HTERT RPE-1 (cell line): ENCODE measurements around the gene TRABD2B.

Experiments used
- in situ Hi-C: fragments of 300-500 bp; cut with MboI; formaldehyde crosslinking; loops from 4 replicates; pipeline ENCODE4 v1.14.3; 2020; ENCODE audit warnings: low sequenced_read_pairs

The TRABD2B gene

DNA sequence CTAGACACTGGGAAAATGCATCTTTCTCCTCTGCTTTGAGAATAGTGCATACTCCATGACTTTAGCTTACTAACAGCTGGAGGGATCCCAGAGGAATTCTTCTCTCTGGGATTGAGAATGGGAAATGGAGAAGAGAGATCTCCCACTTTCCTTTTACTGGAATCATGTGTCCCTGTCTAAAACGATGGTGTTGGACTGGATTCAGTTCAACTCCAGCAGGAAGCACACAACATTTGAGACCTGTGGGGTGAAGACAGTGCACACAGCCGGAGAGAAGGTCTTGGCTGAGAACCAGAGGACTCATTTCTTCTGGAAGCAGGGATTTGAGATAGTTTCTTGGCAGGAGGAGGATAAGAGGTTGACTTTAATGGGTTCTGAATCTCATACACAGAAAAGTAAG, 58.7 kb downstream of the TRABD2B start:
- in situ Hi-C loops: no loop called here

DNA sequence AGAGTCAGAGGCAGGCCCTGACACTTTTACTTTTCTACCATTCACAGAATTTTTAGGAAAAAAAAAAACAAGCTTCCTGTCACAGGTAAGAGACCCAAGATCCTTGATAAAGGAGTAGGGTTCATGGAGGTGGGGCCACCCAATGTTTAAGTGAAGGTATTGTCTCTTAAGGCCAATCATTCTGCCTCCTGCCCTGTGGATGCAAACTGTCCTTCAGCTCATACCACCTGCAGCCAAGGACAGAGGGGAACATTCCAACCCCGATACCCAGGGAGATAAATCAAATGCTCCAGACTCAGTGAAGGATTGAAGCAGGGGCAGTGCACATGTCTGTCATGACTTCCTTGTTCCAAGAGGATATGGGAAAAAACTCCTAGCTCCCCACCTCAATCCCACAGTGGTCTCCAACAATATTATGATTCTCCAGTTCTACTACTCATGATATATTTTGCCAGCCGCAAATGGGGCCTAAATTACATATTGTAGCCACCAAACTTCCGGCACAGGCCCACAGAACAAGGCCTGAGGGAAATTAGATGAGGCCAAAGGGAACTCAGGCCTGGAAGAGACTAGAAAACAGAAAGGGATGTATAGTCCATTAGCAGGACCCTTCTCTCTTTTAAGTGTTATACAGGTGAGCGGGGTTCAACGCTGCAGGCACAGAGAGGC, 59.5 kb downstream of the TRABD2B start:
- in situ Hi-C loops: no loop called here

DNA sequence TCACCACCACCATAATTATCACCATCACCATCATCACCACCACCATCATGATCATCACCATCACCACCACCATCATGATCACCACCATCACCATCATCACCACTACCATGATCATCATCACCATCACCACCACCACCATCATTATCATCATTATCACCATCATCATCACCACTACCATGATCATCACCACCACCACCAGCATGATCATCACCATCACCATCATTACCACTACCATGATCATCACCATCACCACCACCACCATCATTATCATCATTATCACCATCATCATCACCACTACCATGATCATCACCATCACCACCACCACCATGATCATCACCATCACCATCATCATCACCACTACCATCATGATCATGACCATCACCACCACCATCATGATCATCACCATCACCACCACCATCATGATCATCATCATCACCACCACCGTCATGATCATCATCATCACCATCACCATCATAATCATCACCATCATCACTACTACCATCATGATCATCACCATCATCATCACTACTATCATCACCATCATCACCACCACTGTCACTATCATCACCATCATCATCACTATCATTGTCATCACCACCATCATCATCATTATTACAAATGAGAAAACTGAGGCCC, 60.2 kb downstream of the TRABD2B start:
- in situ Hi-C loops: no loop called here

DNA sequence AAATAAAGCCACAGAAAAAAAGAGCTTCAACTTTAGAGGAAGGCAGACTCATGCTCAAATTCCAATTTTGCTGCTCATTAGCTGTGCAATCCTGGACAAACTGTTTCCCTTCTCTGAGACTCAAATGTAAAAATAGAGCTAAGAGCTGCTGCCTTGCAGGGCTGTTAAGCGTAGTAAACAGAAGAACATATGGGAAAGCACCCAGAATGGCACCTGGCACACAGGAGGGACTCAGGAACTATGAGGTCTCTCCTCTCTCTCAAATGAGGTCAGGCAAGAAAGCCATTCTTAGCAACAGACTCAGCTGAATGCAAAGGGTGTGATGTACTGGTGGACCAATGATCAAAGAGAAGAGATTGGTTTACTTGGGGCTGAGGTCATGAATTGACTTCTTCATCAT, 61.3 kb downstream of the TRABD2B start:
- in situ Hi-C loops: no loop called here

DNA sequence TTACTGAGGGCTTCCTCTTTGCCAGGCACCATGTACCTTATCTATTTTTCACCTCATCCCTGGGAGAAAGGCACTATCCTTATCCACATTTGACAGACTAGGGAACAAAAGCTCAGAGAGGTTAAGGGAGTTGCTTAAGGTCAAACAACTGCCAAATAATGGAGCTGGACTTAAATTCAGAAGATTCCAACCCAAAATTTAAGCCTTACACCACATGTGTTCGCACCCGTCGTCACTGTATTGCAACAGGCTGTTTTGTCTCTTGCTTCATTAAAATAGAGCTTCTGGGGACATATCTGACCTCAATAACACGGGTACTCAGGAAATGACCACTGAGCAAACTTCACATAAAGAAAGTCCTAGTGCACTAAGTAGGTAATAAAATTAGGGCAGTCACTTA, 62.0 kb downstream of the TRABD2B start:
- in situ Hi-C loops: no loop called here

DNA sequence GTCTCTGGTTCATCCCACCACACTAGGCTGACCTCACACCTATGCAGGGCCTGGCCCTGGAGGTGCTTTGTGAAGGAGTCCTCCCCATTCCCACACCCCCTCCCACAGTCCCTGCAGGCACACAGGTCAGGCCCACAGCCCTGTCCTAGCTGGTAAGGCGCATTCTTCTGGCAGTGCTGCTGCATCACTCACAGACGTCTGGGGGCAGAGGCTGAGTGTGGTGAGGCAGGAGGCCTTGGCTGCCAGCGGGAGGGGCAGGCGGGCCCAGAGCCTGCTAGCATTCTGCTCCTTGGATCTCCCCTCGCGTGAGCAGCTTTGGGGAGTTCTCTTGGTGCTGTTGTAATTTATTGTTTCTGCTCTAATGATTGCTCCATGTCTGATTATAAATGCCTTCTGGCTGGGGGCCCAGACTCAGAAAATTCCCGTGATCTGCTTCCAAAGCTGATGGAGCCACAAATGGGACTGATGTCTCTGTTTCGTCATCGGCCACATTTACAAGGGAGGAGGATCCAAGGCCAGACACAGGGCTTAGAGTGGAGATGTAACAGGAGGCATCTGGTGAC, 62.9 kb downstream of the TRABD2B start:
- in situ Hi-C loops: no loop called here

DNA sequence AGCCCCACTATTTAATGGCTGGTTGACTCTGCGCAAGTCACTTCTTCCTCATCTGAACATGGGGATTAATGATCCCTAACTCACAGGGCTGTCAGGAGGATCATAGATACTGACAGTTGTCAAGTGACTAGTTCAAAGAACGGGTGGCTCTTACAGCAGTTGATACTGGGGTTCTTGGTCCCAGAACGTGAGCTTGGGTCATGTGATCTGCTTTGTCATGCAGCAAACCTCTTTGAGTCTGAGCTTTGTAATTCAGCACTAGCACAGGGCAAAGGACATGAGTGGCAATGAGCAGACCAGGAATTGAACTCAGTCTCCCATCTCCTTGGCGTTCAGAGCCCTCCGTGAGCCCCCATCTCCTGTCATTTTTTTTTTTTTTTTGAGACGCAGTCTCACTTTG, 64.4 kb downstream of the TRABD2B start:
- in situ Hi-C loops: no loop called here

DNA sequence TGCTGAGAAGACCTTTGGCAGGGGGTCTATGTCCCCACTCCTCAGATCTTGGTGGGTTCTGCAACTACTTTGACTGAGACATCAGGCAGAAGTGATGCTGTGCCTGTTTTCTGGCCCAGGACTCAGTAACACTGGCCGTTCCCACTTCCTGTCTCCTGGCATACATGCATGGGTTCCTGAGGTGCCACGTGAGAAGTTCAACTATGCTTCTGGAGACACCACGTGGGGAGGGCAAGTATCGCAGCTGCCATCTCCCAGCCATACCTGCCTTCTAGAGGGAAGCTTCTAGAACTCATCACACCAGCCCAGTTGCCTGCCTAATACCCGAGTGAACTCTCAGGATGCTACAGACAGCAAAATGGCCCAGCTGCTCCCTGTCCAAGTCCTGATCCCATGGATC, 65.8 kb downstream of the TRABD2B start:
- in situ Hi-C loops: no loop called here

DNA sequence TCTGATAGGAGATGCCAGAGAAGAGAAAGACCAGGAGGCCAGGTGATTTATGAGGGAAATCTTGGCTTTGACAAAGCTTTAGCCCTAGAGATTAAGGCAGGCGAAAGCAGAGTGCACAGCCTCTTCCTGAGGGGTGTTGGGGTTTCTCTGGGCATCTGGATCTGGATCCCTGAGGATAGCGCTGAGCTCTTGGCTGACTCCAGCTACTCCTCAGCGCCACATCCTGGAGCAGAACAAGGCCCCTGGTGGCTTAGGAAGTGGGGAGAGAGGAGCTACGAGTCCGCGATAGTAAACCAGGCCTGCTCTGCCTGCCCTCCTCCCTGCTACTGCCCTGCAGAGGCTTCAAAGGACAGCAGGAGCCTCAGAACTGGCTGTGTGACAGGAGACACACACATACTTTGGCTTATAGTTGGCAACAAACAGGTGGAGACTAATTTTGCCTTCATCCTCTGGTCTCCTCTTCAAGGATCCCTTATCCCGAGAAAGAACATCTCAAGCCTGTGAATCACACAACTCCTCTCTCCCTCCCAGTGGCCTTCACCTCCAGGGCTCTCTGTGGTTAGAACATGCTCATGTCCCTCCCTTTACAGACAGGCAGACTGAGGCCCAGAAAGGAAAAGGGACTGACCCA, 66.9 kb downstream of the TRABD2B start:
- in situ Hi-C loops: no loop called here

DNA sequence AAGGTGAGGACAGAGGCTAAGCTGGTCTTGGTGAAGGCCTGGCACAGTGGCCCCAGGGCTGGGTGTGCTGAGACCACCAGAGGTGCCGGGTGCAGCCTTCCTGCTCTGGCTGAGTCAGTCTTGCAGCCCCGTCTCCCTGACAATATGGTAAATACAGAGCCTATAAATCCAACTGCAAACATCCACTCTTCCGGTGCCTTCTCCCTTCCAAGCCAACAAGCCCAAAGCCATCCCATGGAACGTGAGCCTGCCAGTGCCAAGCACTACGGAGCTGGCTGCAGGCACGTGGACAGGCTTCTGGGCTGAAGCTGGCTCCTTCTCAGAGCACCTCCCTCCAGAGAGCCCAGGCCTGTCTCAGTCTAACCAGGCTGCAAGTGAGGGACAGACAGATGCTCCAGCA, 70.0 kb downstream of the TRABD2B start:
- in situ Hi-C loops: no loop called here

DNA sequence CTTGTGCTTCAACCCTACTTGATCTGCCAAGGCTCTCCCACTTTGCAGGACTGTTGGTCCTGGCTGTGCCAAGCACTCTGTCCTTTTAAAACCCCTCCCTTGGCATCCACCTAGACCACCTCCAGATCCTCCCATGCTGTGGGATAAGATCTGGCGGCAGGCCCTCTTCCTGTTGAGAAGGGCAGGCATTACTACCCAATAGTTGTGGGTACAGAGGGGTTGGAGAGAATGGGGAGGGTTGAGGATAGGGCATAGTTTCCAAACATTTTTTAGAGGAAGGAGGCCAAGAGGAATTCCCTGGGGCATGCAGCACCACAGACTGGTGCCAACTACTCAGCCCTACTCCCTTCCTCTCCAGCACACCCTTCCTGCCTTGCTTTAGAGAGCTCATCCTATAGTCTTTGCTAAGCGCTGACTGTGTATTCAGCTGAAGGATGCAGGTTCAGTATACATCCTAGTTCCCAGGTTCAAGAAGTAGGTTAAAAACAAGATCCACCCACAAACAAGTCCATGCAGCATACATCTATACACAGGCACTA, 70.7 kb downstream of the TRABD2B start:
- in situ Hi-C loops: no loop called here

DNA sequence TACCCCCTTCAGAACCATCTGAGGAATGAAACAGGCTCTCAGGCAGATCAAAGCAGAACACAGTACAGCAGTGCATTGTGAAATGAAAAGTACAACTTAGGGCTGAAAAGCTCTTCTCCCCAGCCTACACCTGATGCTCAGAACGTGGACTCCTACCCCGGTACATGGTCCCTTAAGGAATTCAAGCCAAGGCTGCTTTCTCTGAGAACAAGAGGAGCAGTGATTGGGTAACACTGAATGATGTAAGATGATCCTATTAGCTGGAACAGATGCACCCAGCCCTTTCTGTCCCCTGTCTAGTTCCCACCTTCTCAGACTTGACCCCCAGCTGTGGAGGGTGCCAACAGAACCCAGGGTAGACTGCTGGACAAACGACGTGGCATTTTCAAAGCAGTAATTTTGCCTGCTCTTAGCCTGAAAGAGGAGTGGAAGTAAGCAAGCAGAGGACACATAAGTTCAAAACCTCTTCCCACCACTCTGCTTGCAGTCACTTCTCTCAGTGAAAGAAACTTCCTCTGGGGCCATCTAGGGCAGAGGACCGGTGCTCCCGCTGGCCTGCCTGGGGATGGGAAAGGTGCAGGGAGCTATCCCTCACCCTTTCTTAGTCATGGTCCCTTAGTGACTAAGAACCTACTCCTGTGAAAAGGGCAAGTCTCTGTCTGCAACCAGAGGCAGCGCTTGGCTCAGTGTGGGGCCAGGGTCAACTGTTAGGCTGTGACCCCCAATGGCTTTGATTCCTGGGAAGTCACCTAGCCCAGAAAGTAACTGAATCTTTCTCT, 72.7 kb downstream of the TRABD2B start:
- in situ Hi-C loops: no loop called here

DNA sequence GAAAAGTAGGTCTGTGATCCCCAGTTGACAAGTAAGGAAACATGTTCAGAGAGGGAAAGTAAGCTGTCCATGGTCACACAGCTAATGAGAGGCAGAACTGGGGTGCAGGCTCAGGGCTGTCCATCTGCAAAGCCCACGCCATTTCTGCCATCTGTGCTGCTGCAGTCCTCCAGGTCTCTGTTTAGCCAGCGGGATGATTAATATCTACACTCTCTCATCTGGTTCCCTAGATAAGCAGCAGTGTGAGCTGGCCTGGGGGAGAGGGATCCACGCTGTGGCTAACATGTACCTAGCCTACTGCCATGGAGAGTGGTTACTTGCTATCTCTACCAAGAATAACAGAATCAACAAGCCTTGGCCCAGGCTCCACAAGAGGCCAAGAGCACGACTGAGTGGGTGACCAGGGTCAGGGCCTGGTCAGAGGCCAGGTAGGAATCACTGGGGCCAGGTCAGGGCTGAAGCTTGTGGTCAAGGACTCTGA, 75.2 kb downstream of the TRABD2B start:
- in situ Hi-C loops: no loop called here

DNA sequence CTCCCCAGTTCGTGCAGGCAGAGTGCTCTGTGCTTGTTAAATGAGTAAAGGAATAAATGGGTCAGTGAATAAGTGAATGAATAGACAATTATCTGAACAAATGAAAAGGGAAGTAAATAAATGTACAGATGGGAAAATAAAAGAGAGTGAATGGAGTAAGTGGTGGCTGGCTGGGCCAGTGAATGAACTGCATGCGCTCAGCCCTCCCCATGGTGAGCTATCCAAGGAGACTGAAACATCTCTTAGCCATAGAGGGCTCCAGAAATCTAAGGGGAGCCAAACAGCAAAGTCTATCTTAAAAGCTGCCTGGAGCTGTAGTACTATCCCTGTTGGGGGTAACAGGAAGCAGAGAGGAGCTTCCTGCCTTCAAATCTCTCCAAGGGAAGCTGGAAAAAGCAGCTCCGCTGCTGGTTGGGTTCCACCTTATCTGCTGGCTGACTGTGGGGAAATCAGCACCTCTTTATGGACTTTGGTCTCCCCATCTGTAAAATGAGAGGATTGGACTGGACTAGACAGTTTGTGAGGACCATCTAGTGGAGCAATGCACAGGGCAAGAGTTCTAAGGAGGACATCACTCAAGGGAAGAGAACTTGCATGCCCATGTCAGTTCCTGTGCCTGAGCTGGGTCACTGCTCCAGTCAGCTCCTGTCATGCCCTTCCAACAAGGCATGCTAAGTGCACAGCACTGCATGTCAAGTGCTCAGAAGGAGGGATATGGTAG, 77.9 kb downstream of the TRABD2B start:
- in situ Hi-C loops: no loop called here

DNA sequence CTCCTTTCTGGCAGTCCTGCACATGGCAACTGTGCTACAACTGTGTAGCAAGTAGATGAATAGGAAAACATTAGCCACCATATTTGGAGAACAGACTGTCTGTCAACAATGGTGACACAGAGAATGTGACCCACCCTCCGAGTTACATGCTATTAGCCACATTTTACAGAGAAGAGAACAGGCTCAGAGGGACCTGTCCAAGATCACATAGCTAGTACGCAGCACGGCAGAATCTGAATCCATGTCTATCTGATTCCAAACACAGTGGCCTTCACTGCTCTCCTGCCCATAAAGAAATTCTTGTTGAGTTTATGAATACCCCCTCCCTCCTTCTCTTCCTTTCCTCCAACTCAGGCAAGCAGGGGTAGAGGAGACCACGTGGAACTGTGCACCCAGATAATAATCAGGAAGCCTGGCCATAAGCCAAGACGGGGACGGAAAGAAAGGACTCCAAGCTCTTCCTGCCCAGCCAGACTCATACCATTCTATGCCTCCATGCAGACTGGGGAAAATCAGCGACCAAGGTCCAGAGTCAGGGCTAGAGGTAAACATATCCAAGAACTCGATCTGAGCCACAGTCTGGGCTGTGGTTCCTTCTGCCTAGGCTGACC, 78.8 kb downstream of the TRABD2B start:
- in situ Hi-C loops: no loop called here

DNA sequence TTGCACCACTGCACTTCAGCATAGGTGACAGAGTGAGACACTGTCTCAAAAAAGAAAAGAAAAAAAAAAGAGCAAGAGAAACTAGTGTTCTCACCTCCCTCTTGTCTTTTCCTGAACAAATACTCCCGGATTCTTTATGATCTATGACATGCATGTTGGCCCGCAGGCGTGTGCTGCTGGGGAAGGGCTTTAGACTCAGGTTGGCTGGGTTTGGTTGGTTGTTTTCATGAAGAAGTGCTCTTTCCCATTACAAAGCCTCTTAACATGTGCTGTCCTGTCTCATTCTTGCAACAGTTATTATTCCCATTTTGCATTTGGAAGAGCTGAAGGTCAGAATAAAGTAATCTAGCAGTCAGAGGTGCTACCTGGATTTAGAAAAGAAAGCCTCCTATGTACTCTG, 79.5 kb downstream of the TRABD2B start:
- in situ Hi-C loops: no loop called here

DNA sequence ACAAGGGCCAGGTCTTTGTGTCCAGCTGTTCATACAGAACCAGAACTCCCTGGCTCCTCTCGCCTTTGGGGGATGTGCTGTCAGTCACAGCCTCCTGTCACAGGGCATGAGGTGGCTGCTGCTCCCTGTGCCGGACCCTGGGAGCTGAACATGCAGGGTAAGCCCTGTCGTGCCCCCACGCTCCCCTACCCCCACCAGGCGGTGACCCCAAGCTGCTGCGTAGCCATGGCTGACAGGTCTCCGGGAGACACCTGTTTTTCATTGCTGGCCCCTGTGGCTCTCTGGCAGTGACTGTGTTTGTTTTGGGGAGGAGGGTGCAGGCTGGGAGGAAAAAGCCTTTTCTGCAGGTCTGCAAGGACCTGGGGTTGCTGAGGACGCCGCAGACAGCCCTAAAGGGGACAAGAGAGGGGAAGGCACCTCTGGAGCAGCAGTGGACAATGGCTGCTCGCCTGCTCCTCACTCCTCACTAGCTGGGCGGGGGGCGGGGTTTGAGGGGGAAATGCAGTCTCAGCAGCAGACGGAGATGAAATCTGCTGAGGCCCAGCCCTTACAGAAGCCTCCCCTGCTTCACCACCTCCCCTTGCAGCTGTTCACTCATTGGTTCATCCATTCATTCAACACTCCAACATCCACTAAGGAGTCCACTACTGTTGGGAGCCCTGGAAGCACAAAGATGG, 81.4 kb downstream of the TRABD2B start:
- in situ Hi-C loops: no loop called here

DNA sequence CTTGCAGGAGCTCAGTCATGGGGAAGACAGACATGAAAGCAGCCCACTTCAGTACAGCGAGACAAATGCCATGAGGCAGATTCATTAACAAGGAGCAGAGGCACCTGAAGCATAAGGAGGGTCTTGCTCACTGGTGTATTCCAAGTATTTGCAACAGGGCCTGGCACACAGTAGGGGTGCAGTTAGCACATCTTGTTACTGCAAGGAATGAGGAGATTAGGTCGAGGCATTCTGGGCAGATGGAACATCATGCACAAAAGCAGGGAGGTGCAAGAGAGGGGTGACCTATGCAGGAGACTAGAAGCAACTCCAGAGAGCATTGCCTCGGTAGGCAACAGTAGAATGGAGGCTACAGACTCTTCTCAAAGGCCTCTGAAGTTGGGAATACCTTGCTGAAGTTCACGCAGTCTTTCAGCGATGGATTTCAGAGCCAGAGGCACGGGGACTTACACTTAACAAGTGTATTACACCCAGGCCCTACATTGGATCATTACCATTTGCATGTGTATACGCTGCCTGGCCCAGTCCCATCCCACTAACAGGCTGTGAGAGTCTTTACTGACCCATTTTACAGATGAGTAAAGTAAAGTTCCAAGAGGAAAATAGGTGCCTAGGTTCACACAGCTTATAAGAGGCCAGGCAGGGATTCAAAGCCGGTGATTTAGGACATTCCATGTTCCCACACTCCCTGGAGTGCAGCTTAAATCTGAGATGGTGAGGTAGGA, 82.1 kb downstream of the TRABD2B start:
- in situ Hi-C loops: no loop called here
